Ovary (tissue), 9 donors: ENCODE data around the gene C4A. TPM values are rescaled to one million over a fixed set of nuclear protein-coding genes. Genes with fewer than 3 reads are reported as not detected.

Experiments used
- DNase-seq, 5 donors: peaks; one replicate each; pipeline ENCODE4 v3.0.0-alpha.2; 2019 to 2020
- H3K27ac ChIP-seq, 2 donors: fragments of 200-600 bp; one replicate each; pipeline versions ENCODE4 v1.5.1 to v1.8.0; 2019 to 2022
- H3K27me3 ChIP-seq: fragments of 200-600 bp; one replicate; pipeline ENCODE4 v1.8.0; 2022
- H3K36me3 ChIP-seq: fragments of 200-600 bp; sonication (generic); one replicate; pipeline ENCODE4 v1.5.1; 2019
- H3K4me1 ChIP-seq: one replicate; pipeline ENCODE4 v1.8.1; 2013; ENCODE audit warnings: mild to moderate bottlenecking, moderate library complexity; ENCODE audit not compliant: insufficient read depth
- H3K4me3 ChIP-seq: fragments of 200-600 bp; sonication (generic); one replicate; pipeline ENCODE4 v1.5.1; 2017
- H3K9me3 ChIP-seq, 2 donors: fragments of 200-600 bp in 1 of 2; sonication (generic) in 1 of 2; one replicate each; pipeline versions ENCODE4 v1.5.1 to v1.8.1; 2013 to 2019; ENCODE audit warnings: mild to moderate bottlenecking in 1 of 2, moderate library complexity in 1 of 2
- EP300 ChIP-seq: sonication (generic); formaldehyde crosslinking; IDR thresholded peaks from one replicate; pipeline ENCODE4 v1.6.1; 2017; ENCODE audit warnings: antibody characterized with exemption
- POLR2A ChIP-seq: fragments of 450-650 bp; IDR thresholded peaks from one replicate; pipeline ENCODE4 v1.6.1; 2017; ENCODE audit warnings: antibody characterized with exemption, mild to moderate bottlenecking, moderate library complexity
- WGBS, 3 donors: extraction: QIAGEN DNeasy Blood & Tissue Kit in 1 of 3; methylation state at CpG; one replicate each; pipeline versions ENCODE4 v1.1.5 to v1.1.7; 2013 to 2017; 5-methylcytosine and 5-hydroxymethylcytosine counted together
- intact Hi-C, 4 donors: fragments of 100-400 bp; cut with DNase I; formaldehyde crosslinking; loops; one replicate each; pipeline versions ENCODE4 v1.11.0 to v1.15.1; 2022 to 2023
- polyA plus RNA-seq, 2 donors: library from polyadenylated mRNA; stranded (reverse); fragments of 200-250 nt in 1 of 2; fragments of 350-450 nt in 1 of 2; fragmentation: Illumina TruSeq in 1 of 2; extraction: RNeasy Lipid Tissue Mini Kit (QIAGEN cat#74804) in 1 of 2; gene quantifications; one replicate each; pipeline ENCODE4 v1.2.3, GENCODE V29; 2013 to 2014
- total RNA-seq, 7 donors: library from RNA; depleted of rRNA in 2 of 7; stranded (reverse); fragments of >200 nt in 2 of 7; fragmentation: NEBNext Ultra II Directional in 3 of 7; extraction: Animal tissue kit (Norgen Biotek cat#: 25700) in 3 of 7; gene quantifications; one replicate each; pipeline versions ENCODE4 v1.1.0 to v1.2.4, GENCODE V29; 2016 to 2023
- TF ChIP-seq, protein P1 (sequence below), 3 donors: fragments of 450-650 bp in 2 of 3; fragments of 200-600 bp in 1 of 3; IDR thresholded peaks; one replicate each; pipeline versions ENCODE4 v1.5.1 to v1.8.0; 2016 to 2022; ENCODE audit warnings: antibody characterized with exemption in 3 of 3, mild to moderate bottlenecking in 1 of 3
- donor health status: DM: no; HTN: no; CAD: no; lungs with moderate emphysema.
- donor health status: DM: no; HTN: no; CAD: no.
- donor health status: Bipolar disorder and iron deficiency.
- donor health status: DM: yes; HTN: yes; CAD: no.
- donor health status: DM: no; HTN: no; CAD: no.
- donor health status: DM: yes; HTN: yes; CAD: no.

C4A gene
- total and polyA plus RNA-seq, 9 donors, result 114 to 1,617 (median 248) TPM

DNA sequence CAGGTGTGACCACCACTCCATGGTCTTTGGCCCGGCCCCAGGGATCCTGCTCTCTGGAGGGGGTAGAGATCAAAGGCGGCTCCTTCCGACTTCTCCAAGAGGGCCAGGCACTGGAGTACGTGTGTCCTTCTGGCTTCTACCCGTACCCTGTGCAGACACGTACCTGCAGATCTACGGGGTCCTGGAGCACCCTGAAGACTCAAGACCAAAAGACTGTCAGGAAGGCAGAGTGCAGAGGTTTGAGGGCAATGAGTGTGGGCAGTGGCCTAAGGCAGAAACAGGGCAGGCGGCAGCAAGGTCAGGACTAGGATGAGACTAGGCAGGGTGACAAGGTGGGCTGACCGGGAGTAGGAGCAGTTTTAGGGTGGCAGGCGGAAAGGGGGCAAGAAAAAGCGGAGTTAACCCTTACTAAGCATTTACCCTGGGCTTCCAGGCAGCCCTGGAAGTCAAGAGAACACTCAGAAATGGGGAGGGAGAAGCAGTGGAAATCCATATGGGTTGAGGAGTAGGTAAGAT lies 35.4 kb upstream of the C4A start:
- Histone ChIP-seq H3K27me3 (no peaks in the 10 kb centered on the region), H3K27ac (peak overlapping the region; percentile 9 to 75), H3K4me3 (no peak overlapping the region), H3K4me1 (peaks cover 6% of the 10 kb centered on the region), H3K36me3 (no peaks in the 10 kb centered on the region), H3K9me3 (no peaks in the 10 kb centered on the region)
- DNase-seq, result no peak
- intact Hi-C loops, result loop anchor here in 1 of 4 donors (10.0 kb wide), 1 partner anchor 1338 kb away; the partner anchor contains the start of genes PFDN6 and WDR46
- TF ChIP-seq EP300 (no peak), POLR2A (no peak)
- TF ChIP-seq, protein P1, sequence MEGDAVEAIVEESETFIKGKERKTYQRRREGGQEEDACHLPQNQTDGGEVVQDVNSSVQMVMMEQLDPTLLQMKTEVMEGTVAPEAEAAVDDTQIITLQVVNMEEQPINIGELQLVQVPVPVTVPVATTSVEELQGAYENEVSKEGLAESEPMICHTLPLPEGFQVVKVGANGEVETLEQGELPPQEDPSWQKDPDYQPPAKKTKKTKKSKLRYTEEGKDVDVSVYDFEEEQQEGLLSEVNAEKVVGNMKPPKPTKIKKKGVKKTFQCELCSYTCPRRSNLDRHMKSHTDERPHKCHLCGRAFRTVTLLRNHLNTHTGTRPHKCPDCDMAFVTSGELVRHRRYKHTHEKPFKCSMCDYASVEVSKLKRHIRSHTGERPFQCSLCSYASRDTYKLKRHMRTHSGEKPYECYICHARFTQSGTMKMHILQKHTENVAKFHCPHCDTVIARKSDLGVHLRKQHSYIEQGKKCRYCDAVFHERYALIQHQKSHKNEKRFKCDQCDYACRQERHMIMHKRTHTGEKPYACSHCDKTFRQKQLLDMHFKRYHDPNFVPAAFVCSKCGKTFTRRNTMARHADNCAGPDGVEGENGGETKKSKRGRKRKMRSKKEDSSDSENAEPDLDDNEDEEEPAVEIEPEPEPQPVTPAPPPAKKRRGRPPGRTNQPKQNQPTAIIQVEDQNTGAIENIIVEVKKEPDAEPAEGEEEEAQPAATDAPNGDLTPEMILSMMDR (IDR thresholded peaks at IDR 0.05), result no peak
- WGBS, 3 donors, result 70 to 79% (median 76%) methylated on average over 11 of the region's 11 CpGs

DNA sequence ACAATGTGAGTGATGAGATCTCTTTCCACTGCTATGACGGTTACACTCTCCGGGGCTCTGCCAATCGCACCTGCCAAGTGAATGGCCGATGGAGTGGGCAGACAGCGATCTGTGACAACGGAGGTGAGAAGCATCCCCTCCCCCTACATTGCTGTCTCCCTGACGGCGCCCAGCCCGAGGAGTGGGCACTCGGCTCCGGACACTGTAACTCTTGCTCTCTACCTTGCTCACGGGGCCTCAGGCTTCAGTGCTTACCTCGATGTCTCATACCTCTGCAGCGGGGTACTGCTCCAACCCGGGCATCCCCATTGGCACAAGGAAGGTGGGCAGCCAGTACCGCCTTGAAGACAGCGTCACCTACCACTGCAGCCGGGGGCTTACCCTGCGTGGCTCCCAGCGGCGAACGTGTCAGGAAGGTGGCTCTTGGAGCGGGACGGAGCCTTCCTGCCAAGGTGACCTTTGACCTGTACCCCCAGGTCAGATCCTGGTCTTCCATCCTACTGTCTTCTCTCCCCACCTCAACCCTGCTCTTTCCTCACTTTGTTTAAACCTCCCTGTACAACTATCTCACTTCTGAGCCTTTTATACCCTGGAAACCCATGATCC lies 34.7 kb upstream of the C4A start:
- no peak overlapping the region for H3K27ac ChIP-seq
- WGBS, 3 donors, result 82 to 86% (median 84%) methylated on average over 24 of the region's 24 CpGs
- TF ChIP-seq EP300 (no peak), POLR2A (no peak)
- TF ChIP-seq, protein P1 (IDR thresholded peaks at IDR 0.05), result no peak
- peaks cover 6% of the 10 kb centered on the region for H3K4me1 ChIP-seq
- no peak overlapping the region for H3K4me3 ChIP-seq
- H3K36me3 ChIP-seq, result no peaks in the 10 kb centered on the region
- H3K9me3 ChIP-seq, result no peaks in the 10 kb centered on the region
- intact Hi-C loops, result loop anchor here in 1 of 4 donors (10.0 kb wide), 1 partner anchor 1338 kb away; the partner anchor contains the start of genes PFDN6 and WDR46
- DNase-seq, result no peak
- H3K27me3 ChIP-seq, result no peaks in the 10 kb centered on the region

DNA sequence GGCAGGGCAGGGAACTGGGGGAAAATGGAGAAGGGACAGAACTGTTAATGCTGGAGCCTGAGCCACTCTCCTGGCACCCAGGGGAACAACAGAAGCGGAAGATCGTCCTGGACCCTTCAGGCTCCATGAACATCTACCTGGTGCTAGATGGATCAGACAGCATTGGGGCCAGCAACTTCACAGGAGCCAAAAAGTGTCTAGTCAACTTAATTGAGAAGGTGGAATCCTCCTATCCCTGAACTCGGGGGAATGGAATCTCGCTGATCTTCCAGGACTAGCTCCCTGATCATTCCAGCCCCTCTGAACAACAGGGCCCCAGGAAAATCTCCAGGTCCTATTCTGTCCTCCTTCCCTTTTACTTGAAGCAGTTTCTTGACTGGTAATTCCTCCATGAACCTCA lies 34.0 kb upstream of the C4A start:
- Histone ChIP-seq H3K27ac (no peak overlapping the region), H3K4me3 (no peak overlapping the region), H3K36me3 (no peaks in the 10 kb centered on the region), H3K9me3 (no peaks in the 10 kb centered on the region), H3K27me3 (no peaks in the 10 kb centered on the region), H3K4me1 (peaks cover 6% of the 10 kb centered on the region)
- intact Hi-C loops, result loop anchor here in 1 of 4 donors (10.0 kb wide), 1 partner anchor 1337 kb away; the partner anchor contains the start of genes PFDN6 and WDR46
- DNase-seq, result no peak
- TF ChIP-seq POLR2A, result no peak
- TF ChIP-seq EP300, result no peak
- TF ChIP-seq, protein P1 (IDR thresholded peaks at IDR 0.05), result no peak
- WGBS, 3 donors, result 82 to 86% (median 84%) methylated on average over 4 of the region's 4 CpGs

DNA sequence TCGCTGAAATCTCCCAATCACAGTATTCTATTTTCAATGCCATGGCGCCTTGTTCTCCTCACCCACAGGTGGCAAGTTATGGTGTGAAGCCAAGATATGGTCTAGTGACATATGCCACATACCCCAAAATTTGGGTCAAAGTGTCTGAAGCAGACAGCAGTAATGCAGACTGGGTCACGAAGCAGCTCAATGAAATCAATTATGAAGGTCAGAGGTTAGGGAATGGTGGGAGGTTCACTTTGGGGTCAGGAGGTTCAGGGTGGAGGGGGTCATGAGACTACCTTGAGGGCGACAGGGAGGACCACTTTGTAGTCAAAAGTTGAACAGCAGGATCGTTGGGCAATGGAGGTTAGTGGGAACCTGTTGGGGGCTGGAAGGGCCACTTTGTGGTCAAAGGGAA lies 33.6 kb upstream of the C4A start:
- Histone ChIP-seq H3K4me3 (no peak overlapping the region), H3K27ac (no peak overlapping the region), H3K4me1 (peaks cover 6% of the 10 kb centered on the region), H3K27me3 (no peaks in the 10 kb centered on the region), H3K9me3 (no peaks in the 10 kb centered on the region), H3K36me3 (no peaks in the 10 kb centered on the region)
- 67 to 84% (median 77%) methylated on average over 5 of the region's 5 CpGs for WGBS, 3 donors
- intact Hi-C loops, result loop anchor here in 1 of 4 donors (10.0 kb wide), 1 partner anchor 1336 kb away; the partner anchor contains the start of genes PFDN6 and WDR46
- no peak for DNase-seq
- TF ChIP-seq EP300 (no peak), POLR2A (no peak)
- TF ChIP-seq, protein P1 (IDR thresholded peaks at IDR 0.05), result no peak
